Stimulated activated CD4-positive, alpha-beta T cell treated with anti-CD3 and anti-CD28 coated beads, Interleukin-12 subunit alpha, Interleukin-12 subunit beta, amount 100 ng/mL, for 4 hours (primary cell): Measurements from ENCODE around the gene ADAMTSL3.

Experiments
- DNase-seq: peaks from one replicate; pipeline ENCODE4 v3.0.0-alpha.2; 2020

ADAMTSL3 gene

GRCh38 chr15:83653639-83654378 is at the start of gene ADAMTSL3:
TSS of gene ADAMTSL3 (plus strand) at chr15:83654123. CDS start at chr15:83655762, 1,639 bp downstream.
- DNase-seq = no peak

GRCh38 chr15:83604549-83604948 is 49.4 kb upstream of the ADAMTSL3 start:
- no peak for DNase-seq

GRCh38 chr15:83605111-83605945 is 48.6 kb upstream of the ADAMTSL3 start:
- no peak for DNase-seq

GRCh38 chr15:83610132-83610531 is 43.8 kb upstream of the ADAMTSL3 start:
- DNase-seq = no peak

GRCh38 chr15:83610901-83611685 is 42.8 kb upstream of the ADAMTSL3 start:
- no peak for DNase-seq

GRCh38 chr15:83612226-83612625 is 41.7 kb upstream of the ADAMTSL3 start:
- DNase-seq = no peak

GRCh38 chr15:83612898-83613635 is 40.9 kb upstream of the ADAMTSL3 start:
- no peak for DNase-seq

- no peak for DNase-seq
Measured at GRCh38 chr15:83613714-83614113, 40.2 kb upstream of the ADAMTSL3 start.

- no peak for DNase-seq
Measured at GRCh38 chr15:83616840-83617239, 37.1 kb upstream of the ADAMTSL3 start.

- no peak for DNase-seq
Measured at GRCh38 chr15:83626171-83626802, 27.6 kb upstream of the ADAMTSL3 start.

GRCh38 chr15:83631534-83631933 is 22.4 kb upstream of the ADAMTSL3 start:
- no peak for DNase-seq

GRCh38 chr15:83643201-83643600 is 10.7 kb upstream of the ADAMTSL3 start:
- DNase-seq = no peak

- no peak for DNase-seq
Measured at GRCh38 chr15:83644439-83644838, 9.5 kb upstream of the ADAMTSL3 start.

- no peak for DNase-seq
Measured at GRCh38 chr15:83650831-83651230, 3.1 kb upstream of the ADAMTSL3 start.

GRCh38 chr15:83651541-83651940 is 2.4 kb upstream of the ADAMTSL3 start:
- DNase-seq = no peak

GRCh38 chr15:83652626-83653204 is 1.2 kb upstream of the ADAMTSL3 start:
- DNase-seq = no peak

- DNase-seq = no peak
Measured at GRCh38 chr15:83653288-83653638, 660 bp upstream of the ADAMTSL3 start.

GRCh38 chr15:83654379-83655236 is 685 bp downstream of the ADAMTSL3 start:
- no peak for DNase-seq

GRCh38 chr15:83655237-83655616 is 1.3 kb downstream of the ADAMTSL3 start:
- DNase-seq = no peak

- DNase-seq = no peak
Measured at GRCh38 chr15:83656192-83656591, 2.3 kb downstream of the ADAMTSL3 start.
